ENCODE results near the gene ECHDC3. TPM values are rescaled to one million over a fixed set of nuclear protein-coding genes. Genes with fewer than 3 reads are reported as not detected.

The ECHDC3 gene
- total and polyA plus RNA-seq, 2 of the 13 experiments (the other 11 are each of a cell fraction or from before 2014, with no cell fraction given): not detected

DNA sequence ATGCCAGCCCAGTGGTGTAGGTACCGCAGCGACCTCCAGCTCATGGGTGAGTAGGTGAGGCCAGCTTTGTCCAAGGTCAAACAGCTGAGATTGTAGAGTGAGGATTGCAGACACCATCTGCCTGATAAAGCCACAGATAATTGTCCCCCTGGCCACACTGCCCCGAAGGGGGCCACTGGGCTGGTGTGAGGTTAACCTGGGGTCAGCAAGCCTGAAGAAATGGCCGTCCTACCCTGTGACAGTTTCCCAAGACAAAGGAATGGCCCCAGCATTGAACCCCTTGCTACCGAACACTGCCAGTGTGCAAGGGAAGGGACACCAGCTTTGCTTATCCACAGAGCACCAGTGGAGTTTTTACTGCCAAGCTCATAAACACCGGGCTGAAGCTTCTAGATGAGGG lies 23.0 kb downstream of the ECHDC3 start:
- ATAC-seq: no peak

DNA sequence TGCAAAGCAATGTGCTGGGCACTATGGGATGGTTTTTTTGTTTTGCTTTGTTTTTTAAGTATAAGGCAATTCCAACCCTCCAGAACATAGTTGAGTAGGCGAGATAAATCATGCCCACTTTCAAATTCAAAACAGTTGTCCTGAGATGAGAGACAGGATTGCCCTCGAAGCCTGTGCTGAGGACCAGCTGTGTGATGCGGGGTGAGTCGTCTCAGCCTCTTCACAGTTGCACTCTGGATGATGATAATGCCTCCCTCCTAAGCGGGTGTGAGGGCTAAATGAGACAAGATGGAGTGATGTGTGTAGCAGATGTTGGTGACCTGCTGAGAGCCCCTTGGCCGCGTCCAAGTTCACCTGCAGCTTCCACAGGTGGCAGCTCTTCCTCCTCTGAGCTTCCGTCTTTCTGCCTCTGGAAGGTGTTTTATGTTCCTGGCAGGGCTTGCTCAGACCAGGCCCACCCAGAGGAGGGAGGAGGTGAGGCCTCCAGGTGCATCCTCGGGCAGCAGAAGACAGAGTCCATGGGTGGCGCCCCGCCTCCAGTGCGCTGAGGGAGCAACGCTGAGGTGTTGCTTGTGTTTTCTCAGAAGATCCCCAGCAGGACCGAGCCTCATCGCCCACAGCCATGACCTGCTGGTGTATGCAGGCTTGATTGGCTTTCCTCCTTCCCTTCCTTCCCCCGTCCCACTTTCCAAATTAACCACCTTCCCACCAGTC lies 30.6 kb downstream of the ECHDC3 start:
- no peaks in the 10 kb centered on the region for H3K36me3 ChIP-seq (replicated peaks in 1 of 2; ENCODE audit: control insufficient read depth in 1 of 2, insufficient read depth in 2 of 2, low read length in 2 of 2)
- peaks cover 6% of the 10 kb centered on the region; the same call in 1 of the 2 replicates for H3K4me1 ChIP-seq (ENCODE audit: insufficient read depth, low read length)
- in situ Hi-C loops (cut with HindIII; ENCODE audit: extremely low pct_ligation_motif_present, low pct_unique_long_range_greater_than_20kb): no loop called here
- ChIA-PET CTCF (ENCODE audit: low intra/inter-chr PET ratio, low total read pairs) (no interaction called here), POLR2A (no interaction called here)
- WGBS (ENCODE audit: low lambda C conversion rate): 14% methylated on average over 10 of the region's 16 CpGs
- H3K4me2 ChIP-seq (ENCODE audit: low read depth, low read length): no peak overlapping the region
- FAIRE-seq (no peak), DNase-seq (ENCODE audit: low spot score) (no peak), ATAC-seq (peak; percentile 48)
- H3K9ac ChIP-seq (ENCODE audit: insufficient read depth, low read depth, low read length): no peak overlapping the region
- no TSS peak for BruUV-seq (replicated peaks)
- peaks cover 1 to 17% of the 10 kb centered on the region in 2 experiments; a peak in 3 of 5 replicates for H3K27me3 ChIP-seq (ENCODE audit: control insufficient read depth in 1 of 2, insufficient read depth in 2 of 2, low read length in 2 of 2)
- H3K4me3 ChIP-seq (replicated peaks in 1 of 3; ENCODE audit: insufficient read depth in 1 of 3, low read depth in 2 of 3, low read length in 3 of 3): no peak overlapping the region
- H3K79me2 ChIP-seq (ENCODE audit: insufficient read depth, low read length): no peaks in the 10 kb centered on the region
- intact Hi-C loops (cut with micrococcal nuclease; ENCODE audit: unreplicated experiment): no loop called here
- H3K9me3 ChIP-seq (ENCODE audit: low read length): no peaks in the 10 kb centered on the region
- no peaks in the 10 kb centered on the region for H4K20me1 ChIP-seq (ENCODE audit: insufficient read depth, low read length)
- H2AFZ ChIP-seq (ENCODE audit: low read length): no peak overlapping the region
- no peak overlapping the region for H3K27ac ChIP-seq (ENCODE audit: extremely low read length, insufficient read depth, low read length)
- TF ChIP-seq, protein P1, sequence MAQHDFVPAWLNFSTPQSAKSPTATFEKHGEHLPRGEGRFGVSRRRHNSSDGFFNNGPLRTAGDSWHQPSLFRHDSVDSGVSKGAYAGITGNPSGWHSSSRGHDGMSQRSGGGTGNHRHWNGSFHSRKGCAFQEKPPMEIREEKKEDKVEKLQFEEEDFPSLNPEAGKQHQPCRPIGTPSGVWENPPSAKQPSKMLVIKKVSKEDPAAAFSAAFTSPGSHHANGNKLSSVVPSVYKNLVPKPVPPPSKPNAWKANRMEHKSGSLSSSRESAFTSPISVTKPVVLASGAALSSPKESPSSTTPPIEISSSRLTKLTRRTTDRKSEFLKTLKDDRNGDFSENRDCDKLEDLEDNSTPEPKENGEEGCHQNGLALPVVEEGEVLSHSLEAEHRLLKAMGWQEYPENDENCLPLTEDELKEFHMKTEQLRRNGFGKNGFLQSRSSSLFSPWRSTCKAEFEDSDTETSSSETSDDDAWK (CRISPR knock-in tag; IDR thresholded peaks at IDR 0.05): no peak
- TF ChIP-seq, protein P2, sequence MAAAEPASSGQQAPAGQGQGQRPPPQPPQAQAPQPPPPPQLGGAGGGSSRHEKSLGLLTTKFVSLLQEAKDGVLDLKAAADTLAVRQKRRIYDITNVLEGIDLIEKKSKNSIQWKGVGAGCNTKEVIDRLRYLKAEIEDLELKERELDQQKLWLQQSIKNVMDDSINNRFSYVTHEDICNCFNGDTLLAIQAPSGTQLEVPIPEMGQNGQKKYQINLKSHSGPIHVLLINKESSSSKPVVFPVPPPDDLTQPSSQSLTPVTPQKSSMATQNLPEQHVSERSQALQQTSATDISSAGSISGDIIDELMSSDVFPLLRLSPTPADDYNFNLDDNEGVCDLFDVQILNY (CRISPR knock-in tag; conservative IDR thresholded peaks at IDR 0.05): no peak
- TF ChIP-seq, protein P3, sequence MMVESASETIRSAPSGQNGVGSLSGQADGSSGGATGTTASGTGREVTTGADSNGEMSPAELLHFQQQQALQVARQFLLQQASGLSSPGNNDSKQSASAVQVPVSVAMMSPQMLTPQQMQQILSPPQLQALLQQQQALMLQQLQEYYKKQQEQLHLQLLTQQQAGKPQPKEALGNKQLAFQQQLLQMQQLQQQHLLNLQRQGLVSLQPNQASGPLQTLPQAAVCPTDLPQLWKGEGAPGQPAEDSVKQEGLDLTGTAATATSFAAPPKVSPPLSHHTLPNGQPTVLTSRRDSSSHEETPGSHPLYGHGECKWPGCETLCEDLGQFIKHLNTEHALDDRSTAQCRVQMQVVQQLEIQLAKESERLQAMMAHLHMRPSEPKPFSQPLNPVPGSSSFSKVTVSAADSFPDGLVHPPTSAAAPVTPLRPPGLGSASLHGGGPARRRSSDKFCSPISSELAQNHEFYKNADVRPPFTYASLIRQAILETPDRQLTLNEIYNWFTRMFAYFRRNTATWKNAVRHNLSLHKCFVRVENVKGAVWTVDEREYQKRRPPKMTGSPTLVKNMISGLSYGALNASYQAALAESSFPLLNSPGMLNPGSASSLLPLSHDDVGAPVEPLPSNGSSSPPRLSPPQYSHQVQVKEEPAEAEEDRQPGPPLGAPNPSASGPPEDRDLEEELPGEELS (CRISPR knock-in tag; IDR thresholded peaks at IDR 0.05): no peak
- TF ChIP-seq MED13 (CRISPR knock-in tag; IDR thresholded peaks at IDR 0.05) (no peak), ZNF563 (CRISPR knock-in tag; IDR thresholded peaks at IDR 0.05) (no peak), ZBTB20 (CRISPR knock-in tag; IDR thresholded peaks at IDR 0.05; ENCODE audit: borderline replicate concordance, low read depth) (no peak), HNRNPH1 (optimal IDR thresholded peaks at IDR 0.05; ENCODE audit: low read depth, low read length) (no peak), SRF (IDR thresholded peaks at IDR 0.05; ENCODE audit: low read depth, low read length) (no peak), NCOR1 (IDR thresholded peaks at IDR 0.05; ENCODE audit: borderline replicate concordance, low read length) (no peak), MEIS2 (CRISPR knock-in tag; IDR thresholded peaks at IDR 0.05) (no peak), ZBTB42 (CRISPR knock-in tag; IDR thresholded peaks at IDR 0.05) (no peak)
- TF ChIP-seq, protein P4, sequence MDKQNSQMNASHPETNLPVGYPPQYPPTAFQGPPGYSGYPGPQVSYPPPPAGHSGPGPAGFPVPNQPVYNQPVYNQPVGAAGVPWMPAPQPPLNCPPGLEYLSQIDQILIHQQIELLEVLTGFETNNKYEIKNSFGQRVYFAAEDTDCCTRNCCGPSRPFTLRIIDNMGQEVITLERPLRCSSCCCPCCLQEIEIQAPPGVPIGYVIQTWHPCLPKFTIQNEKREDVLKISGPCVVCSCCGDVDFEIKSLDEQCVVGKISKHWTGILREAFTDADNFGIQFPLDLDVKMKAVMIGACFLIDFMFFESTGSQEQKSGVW (CRISPR knock-in tag; IDR thresholded peaks at IDR 0.05; ENCODE audit: borderline replicate concordance): no peak

More for the DNA sequence above, 23.0 kb downstream of the ECHDC3 start:
- Histone ChIP-seq H4K20me1 (ENCODE audit: insufficient read depth, low read length) (no peaks in the 10 kb centered on the region), H3K4me1 (ENCODE audit: insufficient read depth, low read length) (peaks cover 23% of the 10 kb centered on the region), H3K9ac (ENCODE audit: insufficient read depth, low read depth, low read length) (no peak overlapping the region), H2AFZ (ENCODE audit: low read length) (no peak overlapping the region), H3K4me3 (replicated peaks in 1 of 3; ENCODE audit: insufficient read depth in 1 of 3, low read depth in 2 of 3, low read length in 3 of 3) (no peak overlapping the region), H3K27me3 (ENCODE audit: control insufficient read depth in 1 of 2, insufficient read depth in 2 of 2, low read length in 2 of 2) (peaks cover 7 to 42% of the 10 kb centered on the region in 2 experiments; a peak in 4 of 5 replicates), H3K79me2 (ENCODE audit: insufficient read depth, low read length) (no peaks in the 10 kb centered on the region), H3K4me2 (ENCODE audit: low read depth, low read length) (no peak overlapping the region), H3K9me3 (ENCODE audit: low read length) (no peaks in the 10 kb centered on the region), H3K27ac (ENCODE audit: extremely low read length, insufficient read depth, low read length) (no peak overlapping the region), H3K36me3 (replicated peaks in 1 of 2; ENCODE audit: control insufficient read depth in 1 of 2, insufficient read depth in 2 of 2, low read length in 2 of 2) (no peaks in the 10 kb centered on the region)
- BruUV-seq (replicated peaks): no TSS peak
- TF ChIP-seq ZNF501 (CRISPR knock-in tag; IDR thresholded peaks at IDR 0.05) (0 out of 2 replicates have a peak, but pooled peaks have one; percentile 10), SIX1 (CRISPR knock-in tag; IDR thresholded peaks at IDR 0.05; ENCODE audit: borderline replicate concordance) (no peak)
- ChIA-PET CTCF (ENCODE audit: low intra/inter-chr PET ratio, low total read pairs) (no interaction called here), POLR2A (no interaction called here)
- DNase-seq (ENCODE audit: low spot score): no peak
- in situ Hi-C loops (cut with HindIII; ENCODE audit: extremely low pct_ligation_motif_present, low pct_unique_long_range_greater_than_20kb): no loop called here
- intact Hi-C loops (cut with micrococcal nuclease; ENCODE audit: unreplicated experiment): no loop called here
- WGBS (ENCODE audit: low lambda C conversion rate): 58% methylated on average over 3 of the region's 6 CpGs
- FAIRE-seq: no peak

Measured in HepG2 (cell line).